Middle frontal gyrus (tissue), 1 donor: ENCODE data around the gene GABRP.
"Not testable (repeated sequence)": the region's sequence is repeated elsewhere in the genome, so short reads cannot be mapped to it uniquely, and the experiment has no call there.

Experiments
- DNase-seq: peaks from one replicate; pipeline ENCODE4 v3.0.0-alpha.2; 2015; ENCODE audit warnings: low spot score; ENCODE audit errors: extremely low spot score

The GABRP gene

DNA sequence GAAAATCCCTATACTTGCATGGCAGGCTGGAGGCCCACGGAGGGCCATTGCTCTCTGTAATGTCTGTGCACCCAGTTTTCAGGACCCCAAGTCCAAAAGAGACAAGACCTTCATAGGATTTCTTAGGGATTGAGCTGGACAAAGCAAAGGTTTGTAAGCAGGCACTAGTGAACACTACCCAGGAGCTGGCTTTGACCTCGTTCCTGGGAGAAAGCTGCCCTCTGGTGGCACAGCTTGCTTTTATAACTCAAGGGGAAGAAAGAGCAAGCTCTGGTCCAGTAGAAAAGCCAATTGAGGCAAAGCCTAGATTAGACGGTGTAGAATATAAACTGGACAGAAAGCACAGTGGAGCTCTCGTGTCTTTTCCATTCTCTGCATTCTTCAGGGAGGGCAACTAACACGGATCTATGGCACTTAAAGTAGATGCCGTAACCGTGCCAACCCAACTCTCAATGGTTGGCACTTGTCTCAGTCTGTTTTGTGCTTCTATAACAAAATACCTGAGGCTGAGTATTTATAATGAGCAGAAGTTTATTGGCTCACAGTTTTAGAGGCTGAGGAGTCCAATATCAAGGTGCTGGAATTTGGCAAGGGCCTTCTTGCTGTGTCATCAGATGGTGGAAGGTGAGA is 7.9 kb downstream of the GABRP start:
- DNase-seq, result peak; percentile 57

GRCh38 chr5:170792878-170793277 is 9.4 kb downstream of the GABRP start:
- DNase-seq, result no peak

DNA sequence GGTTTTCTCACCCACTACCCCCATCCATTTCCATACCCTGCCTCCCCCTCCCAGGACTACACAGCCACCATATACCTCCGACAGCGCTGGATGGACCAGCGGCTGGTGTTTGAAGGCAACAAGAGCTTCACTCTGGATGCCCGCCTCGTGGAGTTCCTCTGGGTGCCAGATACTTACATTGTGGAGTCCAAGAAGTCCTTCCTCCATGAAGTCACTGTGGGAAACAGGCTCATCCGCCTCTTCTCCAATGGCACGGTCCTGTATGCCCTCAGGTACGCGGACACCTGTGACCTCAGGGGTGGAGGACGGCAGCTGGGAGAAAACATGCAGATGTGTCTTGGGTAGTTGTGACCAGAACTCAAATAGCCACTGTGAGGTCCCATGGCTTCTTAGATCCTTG is 11.6 kb downstream of the GABRP start:
- DNase-seq, result no peak

DNA sequence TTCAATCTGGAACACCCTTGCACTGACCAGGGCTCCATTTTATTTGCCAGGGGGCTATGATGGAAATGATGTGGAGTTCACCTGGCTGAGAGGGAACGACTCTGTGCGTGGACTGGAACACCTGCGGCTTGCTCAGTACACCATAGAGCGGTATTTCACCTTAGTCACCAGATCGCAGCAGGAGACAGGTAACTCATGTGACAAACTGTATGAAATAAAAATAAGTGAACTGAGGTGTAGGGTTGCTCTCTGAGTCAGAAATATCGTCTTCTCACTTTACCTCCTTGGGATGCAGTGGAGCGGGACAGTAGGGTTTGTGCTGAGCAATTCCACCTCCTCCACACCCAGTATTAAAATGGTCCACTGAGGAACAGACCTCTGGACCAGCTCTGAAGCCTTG is 22.1 kb downstream of the GABRP start:
- DNase-seq, result no peak

DNA sequence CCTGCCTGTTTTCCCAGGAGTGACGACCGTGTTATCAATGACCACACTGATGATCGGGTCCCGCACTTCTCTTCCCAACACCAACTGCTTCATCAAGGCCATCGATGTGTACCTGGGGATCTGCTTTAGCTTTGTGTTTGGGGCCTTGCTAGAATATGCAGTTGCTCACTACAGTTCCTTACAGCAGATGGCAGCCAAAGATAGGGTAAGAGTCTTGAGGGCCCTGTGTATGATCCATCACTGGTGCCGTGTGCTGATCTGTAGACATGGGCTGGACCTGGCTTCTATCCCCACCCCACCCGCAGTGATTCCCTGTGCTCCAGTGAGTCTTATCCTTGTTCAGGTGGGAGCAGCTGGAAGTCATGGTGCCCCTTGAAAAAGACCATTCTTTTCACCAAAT is 26.0 kb downstream of the GABRP start:
- no peak for DNase-seq

DNA sequence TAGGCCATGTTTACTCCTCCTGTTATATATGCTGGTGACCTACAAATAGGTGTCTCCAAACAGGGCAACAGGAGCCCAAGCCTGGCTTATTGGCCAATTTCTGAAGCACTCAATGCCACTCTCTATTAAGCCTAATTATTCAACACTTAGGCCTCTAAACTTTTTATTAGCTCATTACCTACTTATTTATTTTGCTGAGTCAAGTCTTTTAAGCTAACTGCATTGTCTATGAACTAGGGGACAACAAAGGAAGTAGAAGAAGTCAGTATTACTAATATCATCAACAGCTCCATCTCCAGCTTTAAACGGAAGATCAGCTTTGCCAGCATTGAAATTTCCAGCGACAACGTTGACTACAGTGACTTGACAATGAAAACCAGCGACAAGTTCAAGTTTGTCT is 28.2 kb downstream of the GABRP start:
- DNase-seq, result no peak

DNA sequence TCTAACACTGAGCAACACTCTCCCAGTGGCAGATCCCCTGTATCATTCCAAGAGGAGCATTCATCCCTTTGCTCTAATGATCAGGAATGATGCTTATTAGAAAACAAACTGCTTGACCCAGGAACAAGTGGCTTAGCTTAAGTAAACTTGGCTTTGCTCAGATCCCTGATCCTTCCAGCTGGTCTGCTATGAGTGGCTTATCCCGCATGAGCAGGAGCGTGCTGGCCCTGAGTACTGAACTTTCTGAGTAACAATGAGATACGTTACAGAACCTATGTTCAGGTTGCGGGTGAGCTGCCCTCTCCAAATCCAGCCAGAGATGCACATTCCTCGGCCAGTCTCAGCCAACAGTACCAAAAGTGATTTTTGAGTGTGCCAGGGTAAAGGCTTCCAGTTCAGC is 29.7 kb downstream of the GABRP start:
- DNase-seq, result no peak

DNA sequence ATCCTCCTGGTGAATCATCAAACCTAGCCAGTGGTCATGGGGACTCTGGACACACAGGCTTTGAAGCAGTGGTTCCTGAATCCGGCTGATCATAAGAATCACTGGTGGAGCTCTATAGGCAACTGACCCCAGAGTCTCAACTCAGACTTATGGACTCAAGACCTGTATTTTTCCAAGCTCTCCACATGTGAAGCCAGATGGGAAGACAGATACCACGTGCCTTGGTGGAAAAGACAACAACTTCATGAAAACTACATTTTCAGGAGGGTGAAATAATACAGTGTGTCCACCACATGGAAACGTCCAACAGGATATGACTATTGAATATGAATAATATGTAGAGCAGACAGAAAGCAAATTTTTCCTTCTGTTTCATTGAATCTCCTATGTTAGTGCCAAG is 33.7 kb downstream of the GABRP start:
- DNase-seq, result no peak

GRCh38 chr5:170818232-170818631 is 34.7 kb downstream of the GABRP start:
- no peak for DNase-seq

DNA sequence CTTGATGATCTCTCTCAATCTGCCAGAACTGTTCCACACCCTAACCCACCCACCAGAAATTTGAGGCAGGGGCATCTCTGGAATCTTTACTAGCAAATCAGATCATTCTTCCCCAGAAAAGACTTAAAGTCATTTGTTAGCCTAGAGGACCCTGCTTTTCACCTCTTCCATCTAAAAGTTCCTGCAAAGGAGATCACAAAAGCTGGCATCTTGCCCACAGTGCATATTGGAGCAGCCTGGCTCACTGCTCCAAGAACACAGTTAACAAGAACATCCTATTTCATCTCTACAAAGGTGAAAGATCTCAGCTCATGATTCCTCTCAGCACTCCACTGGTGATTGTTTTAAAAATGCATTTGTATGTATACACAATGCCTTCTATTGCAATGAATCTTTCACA is 36.3 kb downstream of the GABRP start:
- no peak for DNase-seq

DNA sequence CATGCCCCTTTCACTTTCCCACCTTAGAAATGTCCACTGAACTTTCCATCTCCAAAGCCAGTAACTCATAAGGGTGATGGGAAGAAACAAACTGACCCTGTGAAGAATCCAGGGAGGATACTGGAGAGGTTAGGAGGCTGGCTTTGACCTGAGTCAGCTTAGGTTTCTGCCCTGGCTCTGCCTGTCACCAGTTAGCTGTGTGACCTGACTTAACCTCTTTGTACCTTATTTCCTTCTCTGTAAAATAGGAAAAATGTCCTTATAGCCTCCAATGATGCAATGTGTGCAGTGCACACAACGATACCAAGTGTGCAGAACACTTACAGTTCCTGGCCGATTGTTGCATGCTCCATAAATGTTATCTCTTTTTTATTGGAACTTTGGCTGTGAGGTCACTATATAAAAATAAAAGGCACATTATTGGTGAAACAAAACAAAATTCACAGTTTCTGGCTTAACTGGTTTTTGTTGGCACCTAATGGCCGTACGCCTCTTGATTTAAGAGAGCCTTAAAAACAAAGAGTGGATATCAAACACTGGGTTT is 37.8 kb downstream of the GABRP start:
- DNase-seq, result no peak

DNA sequence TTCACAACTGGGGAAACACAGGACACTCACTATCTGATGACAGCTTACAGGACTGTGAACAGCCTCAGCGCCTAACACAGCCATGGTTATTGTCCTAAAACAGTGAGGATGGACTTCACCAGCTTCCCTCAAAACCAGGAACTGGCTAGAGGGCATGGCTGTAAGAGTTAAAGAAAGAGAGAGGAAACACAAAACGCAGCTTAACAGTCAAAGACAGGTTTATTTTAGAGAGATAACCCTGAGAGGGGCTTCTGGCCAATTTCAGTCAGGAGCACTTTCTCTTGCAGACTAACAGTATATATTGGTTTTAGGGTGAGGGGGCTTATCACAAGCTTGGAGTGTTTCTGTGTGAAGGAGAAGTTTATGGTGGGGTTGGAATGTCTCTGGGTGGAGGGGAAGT is 42.6 kb downstream of the GABRP start:
- no peak for DNase-seq

DNA sequence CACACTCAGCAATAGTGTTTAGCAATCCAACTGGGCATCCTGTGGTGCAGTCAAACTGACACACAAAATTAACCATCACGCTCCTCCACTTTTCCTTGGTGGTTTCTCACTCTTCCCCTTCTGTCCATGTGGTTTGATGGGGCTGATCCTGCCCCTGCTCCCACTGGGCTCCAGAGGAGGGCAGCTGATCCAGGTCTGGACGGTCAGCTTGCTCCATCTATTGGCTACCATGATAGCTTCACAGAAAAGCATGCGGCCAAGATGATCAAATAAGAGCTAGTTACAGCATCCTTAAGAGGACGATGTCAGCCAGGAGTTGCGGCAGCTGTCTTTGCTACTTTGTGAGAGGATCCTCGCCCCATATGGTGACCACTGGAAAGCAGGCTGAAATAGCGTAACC is 48.7 kb downstream of the GABRP start:
- no peak for DNase-seq

- not testable (repeated sequence) for DNase-seq
These were observed 50.5 kb downstream of the GABRP start for GRCh38 chr5:170833981-170834380.

DNA sequence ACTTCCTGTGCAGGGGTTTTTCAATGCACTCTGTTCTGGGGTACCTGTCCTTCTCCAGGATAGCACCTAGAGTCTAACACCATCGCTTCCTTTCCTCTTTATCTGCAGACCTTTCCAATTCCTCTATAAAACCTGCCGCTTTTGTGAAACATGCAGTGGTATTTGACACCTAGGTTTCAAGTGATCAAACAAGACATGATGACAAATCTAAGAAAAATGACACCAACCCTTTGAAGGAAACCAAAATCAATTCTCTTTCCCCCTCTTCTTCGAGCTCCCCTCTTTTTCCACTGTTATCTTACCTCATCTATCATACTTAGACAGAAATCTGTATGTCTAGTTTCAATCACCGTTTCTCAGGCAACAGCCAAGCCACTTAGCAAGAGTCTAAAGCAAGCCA is 52.7 kb downstream of the GABRP start:
- DNase-seq, result no peak

DNA sequence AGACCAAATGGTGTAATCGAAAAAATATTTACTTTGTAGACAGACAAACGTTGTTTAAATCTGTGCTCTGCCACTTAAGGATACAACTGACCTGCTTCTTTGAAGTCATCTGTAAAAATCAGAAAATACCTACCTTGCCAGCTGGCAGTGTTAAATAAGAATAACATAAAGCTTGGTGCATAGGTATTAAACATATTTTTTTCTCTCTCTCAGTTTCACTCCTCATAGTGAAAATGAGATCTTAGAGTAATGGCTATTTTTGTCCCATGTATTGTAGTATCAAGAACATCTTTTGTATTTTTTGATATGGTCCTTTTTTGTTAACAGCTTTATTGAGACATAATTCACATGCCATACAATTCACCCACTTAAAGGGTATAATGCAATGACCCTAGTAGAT is 60.3 kb downstream of the GABRP start:
- DNase-seq, result no peak

DNA sequence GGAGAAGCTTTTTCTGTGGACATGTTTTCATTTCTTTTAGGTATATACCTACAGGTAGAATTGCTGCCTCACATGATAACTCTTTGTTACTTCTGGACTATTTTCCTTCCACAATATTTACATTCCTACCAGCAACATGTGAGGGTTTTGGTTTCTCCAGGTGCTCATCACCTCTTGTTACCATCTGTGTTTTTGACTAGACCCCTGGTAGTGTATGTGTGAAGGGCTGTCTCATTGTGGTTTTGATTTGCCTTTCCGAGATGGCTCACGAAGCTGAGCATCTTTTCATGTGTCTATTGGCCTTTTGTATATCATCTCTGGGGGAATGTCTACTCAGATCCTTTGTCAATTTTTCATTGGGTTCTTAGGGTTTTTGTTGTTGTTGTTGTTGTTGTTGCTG is 61.1 kb downstream of the GABRP start:
- no peak for DNase-seq

GRCh38 chr5:170846416-170846815 is 62.9 kb downstream of the GABRP start:
- DNase-seq, result no peak

- no peak for DNase-seq
These were observed 63.3 kb downstream of the GABRP start for GRCh38 chr5:170846846-170847245.

- DNase-seq, result no peak
These were observed 64.5 kb downstream of the GABRP start for GRCh38 chr5:170848033-170848432.

DNA sequence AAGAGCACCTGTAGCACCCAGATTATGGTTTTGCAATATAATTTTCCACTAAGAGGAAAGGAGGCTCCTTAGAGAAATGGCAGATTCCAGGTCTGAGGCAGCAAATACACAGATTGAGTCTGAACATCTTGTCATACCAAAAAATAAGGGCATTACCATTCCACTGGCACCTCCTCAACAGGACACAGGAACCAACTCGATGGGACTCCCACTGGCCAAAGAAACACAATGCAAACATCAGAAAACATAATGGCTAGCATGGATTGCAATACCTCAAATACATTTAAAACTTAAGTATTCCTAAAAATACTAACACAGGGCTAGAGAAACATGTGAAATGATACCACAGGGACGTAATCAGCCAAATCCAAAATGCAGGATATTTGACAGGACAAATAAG is 65.8 kb downstream of the GABRP start:
- no peak for DNase-seq

GRCh38 chr5:170854566-170854965 is 71.0 kb downstream of the GABRP start:
- DNase-seq, result no peak

DNA sequence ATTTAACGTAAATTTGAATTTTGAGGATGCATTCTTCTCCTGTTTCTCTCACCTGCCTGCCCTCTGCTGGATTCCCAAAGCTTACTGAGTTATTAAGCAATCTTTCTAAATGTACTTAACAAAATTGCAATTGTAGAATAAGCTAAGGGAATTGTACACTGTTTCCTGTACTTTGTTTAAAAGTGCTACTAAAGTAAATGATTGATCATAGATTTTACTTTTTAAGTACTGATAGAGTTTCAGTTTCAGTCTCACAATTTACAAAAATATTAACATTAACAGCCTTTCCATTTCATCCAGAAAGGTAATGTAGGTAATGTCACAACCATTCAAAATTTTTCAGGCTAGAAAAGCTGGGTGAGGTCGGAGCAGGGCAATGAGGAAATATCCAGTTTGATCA is 73.5 kb downstream of the GABRP start:
- no peak for DNase-seq

GRCh38 chr5:170860415-170860814 is 76.9 kb downstream of the GABRP start:
- DNase-seq, result no peak
